GM19455 (cell line): ENCODE results near the gene OPCML.

Experiments
- ATAC-seq: cut with Tn5 transposase; IDR thresholded peaks from one replicate; pipeline ENCODE4 v1.9.1; 2021; ENCODE audit not compliant: unreplicated experiment

Gene OPCML

DNA sequence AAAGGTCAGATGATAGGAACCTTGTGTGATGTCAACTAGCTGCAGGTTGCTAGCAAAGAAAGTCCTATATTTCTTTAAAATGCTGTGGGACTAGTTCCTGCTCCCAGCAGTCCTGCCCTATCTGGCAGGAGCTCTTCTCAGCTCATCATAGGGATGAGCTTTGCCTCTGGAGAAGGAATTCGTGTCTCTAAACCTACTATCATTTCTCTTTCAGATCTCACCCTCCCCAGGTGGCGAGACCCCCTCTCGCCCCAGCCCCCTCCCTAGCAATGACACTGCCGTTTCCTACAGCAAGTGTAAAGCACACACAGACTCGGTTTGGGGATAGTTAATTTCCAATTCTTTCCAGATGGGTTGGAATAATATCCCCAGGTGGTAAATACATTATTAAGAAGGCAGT is 533.3 kb downstream of the OPCML start:
- no peak for ATAC-seq

DNA sequence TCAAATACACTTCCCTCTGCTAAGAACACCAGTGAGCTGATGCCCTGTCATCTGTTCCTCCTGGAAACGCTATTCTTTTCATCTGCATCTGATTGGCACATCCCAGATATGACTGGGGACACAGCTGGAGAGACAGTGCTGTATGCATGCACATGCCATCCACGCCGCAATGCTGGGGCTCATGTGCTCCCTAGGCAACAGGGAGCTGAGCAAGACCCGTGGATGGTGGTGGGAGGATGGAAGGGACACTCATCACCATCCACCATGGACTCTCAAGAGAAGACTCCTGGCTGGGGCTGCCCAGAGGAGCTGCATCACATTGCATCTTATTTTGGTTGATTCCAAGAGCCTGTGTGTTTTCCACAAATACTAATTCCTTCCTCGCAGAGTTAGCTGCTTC is 534.9 kb downstream of the OPCML start:
- no peak for ATAC-seq

DNA sequence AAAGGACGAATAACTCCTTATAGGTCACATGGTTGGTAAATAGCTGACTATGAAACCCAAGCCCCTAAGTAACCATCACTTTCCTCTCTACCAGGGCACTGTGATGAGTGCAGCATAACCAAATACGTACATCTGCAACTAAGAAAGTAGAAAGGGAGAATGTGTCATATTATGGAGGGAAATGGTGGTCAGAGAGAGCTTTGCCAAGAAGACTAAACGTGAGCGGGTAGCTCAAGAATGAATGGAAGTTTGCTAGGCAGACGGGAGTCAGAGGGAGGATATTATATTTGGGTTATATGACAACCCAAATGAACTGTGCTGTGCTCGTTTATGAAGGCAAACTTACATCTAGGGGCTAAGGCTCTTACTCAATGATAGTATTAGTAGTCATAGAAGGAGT is 537.3 kb downstream of the OPCML start:
- ATAC-seq, result no peak

DNA sequence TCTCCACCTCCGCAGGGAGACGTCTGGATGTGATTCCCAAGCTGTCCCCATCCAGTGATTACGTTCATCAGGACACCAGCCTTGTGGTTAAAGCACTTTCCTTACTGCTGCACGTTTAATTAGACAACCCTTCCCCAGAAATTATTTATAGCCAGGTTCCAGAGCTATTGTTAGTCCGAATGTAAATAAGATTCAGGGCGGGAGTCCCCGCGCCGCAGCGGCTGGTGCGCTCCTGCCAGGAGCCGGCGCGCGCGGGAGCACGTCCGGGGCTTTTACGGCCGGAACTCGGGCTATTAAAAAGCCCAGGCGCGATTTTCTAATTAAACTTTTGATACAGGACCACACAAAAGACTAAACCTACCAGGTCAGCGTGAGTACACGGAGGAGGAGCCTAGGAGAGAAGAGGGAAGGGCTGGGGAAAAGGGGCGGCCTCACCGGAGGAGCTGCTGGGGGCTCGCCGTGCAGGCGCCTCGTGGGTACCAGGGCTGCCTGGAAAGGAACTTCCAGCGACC is 538.3 kb downstream of the OPCML start:
- no peak for ATAC-seq

DNA sequence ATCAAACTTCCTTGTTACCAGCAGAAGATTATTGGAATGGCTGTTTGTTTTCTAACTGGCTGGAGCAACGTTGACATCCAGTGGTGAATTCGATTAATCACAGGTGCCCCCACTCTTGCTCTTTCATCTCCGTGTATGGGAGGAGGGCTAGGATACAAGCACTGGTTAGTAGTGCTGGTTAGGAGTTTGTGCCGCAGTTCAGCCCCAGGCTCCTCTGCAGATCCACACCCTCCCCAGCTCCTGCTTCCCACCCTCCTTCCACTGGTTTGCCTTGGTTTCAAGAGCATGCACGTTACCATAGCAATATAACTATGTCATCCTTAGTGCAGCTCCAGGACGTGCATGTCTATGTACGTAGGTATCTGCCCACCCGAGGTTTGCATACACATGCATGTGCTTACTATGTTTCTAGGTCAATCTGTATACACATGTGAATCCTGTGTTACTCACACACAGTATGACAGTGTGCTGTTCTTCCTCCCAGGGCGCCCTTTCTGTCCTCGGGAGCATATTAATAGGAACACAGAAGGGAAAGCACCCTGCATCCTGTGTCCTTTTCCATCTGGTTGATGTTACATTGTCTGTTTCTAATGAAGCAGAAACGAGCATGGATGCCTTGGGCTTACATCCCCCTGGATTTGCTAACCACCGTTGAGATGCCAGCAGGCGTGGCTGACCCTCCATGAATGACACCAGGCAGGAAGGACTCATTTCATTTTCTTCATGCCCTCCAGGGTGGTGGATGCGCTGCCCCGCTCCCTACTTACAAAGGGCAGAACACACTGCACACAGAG is 539.3 kb downstream of the OPCML start:
- no peak for ATAC-seq

DNA sequence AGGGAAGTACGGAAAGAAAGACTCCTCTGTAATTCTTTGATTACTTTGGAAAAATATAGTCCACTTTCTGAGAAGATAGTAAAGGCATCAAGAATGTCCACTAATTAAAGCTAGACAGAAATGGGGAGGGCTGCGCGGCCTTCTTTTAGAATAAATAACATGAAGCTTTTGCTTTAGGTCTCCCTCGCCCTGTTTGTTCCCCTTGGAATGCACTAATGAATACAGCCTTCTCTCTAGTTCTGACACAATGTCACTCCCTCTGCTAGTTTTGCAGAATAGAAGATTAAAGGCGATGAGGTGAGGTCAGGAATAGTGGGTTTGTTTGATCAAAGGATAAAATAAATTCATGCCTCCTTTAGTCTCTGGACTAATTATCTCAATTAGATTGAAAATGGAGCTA is 543.9 kb downstream of the OPCML start:
- ATAC-seq, result no peak

DNA sequence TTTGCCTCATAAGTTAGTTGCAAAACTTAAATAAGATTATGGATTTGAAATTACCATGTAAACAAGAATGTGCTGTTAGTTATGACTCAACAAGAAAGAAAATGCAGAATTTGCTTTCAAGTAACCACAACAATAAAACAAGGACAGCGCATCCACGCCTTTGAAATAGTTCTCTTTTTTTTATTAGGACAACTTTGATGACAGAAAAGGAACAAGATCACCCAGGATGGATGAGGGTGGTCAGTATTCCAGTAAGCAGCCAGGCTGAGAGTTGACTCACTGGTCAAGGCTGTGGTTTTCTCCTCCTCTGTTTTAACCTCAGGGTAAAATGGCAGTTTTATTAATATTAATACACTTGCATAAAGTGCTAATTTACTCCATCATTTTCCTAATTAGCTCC is 544.4 kb downstream of the OPCML start:
- ATAC-seq, result no peak

DNA sequence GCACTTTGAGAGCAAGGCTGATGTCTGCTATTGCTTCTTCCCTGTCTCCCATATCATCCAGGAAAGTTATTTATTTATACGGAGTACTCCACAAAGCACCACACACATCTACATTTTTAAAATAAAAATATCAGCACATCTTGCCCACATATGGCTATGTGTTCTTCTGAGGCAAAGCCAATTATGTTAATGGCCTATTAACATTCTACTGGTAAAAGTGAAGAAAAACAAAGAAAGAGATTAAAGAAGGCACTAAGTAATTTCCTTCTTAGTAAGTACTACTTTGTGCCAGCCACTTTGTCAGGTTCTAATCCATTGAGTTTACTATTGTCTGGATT is 548.7 kb downstream of the OPCML start:
- no peak for ATAC-seq

DNA sequence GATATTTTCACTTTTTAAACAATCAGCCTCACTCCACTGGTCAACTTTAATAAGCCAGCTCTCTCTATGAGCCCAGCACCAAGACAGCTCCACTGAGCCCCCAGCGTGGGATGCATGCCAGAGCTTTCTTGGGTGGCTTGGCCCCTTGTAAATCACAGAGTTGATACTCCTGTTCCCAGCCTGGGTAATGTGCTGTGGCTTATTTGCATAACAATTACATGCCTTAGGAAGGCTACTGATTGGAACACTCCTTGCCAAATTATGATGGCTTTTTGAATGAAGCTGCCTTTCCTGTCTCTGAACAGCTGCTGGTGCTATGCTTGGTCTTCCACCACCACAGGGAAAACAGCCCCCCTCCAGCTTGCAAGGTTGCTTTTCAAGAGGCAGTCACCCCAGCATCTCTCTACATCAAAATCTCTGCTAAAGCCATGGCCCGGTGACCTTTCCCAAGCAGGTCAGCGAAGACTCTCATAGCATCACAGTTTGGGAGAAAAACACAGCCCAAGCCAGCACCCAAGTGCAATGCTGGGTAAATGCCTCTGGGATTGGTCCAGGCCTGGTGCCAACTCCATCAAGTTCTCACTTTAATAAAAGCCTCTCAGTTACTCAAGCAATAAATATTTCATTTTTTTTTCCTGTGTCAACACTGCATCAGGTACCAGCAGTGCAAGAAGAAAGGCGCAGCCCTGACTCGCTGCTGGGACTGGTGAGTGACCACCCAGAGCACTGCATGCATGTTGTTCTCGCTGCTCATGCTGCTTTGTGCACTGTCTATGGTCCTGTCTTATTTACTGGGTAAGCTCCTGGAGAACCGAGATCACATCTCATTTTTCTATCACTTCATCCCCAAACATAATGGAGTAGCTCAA is 549.3 kb downstream of the OPCML start:
- no peak for ATAC-seq

DNA sequence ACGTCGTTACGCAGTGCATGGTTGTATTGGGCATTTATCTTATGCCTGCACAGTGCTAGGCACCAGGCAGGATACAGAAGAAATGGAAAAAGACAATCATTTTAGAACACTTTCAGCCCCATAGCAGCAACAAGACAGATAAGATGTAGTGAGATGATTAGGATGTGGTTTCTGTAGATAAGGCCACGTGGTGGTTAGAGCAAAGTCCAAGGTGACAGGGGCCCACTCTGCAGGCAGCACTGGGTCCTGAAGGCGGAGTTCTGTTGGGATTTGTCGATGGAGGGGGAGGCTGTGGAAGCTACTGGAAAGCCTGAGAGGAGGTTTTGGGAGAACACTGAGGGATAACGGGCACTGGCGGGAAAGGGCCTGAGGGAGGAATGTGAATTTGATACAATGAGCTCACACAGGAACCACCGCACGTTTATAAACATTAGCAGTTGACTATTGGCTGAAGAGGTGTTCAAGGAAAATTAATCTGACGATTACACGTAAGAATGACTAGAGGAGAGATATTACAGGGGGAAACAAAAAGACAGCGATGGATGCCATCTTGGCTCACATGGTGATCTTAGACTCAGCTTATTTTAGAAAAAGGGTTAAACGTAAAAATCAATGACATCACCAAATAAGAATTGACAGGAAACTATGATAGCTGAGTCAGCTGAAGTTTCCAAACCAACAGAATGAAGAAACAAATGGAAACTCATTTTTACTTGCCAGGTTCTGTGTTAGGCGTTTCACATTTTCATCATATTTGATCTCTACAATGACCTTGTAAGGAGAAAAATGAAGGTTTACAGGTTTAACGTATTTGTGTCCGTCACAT is 551.0 kb downstream of the OPCML start:
- no peak for ATAC-seq

DNA sequence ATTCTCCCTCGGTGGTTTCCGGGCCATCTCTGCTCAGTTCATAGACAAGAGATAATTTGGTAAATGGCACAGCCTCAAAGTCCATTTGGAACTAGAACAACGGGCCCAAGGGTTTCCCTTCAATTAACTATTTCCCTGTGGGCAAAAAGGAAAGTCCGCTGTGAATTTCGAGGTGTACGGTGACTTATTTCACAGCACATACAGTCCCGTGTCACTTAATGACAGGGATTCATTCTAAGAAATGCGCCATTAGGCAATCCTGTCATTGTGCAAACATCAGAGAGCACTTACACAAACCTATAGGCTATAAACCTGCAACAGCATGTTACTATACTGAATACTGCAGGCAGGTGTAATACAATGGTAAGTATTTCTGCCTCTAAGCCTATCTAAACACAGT is 551.6 kb downstream of the OPCML start:
- no peak for ATAC-seq

DNA sequence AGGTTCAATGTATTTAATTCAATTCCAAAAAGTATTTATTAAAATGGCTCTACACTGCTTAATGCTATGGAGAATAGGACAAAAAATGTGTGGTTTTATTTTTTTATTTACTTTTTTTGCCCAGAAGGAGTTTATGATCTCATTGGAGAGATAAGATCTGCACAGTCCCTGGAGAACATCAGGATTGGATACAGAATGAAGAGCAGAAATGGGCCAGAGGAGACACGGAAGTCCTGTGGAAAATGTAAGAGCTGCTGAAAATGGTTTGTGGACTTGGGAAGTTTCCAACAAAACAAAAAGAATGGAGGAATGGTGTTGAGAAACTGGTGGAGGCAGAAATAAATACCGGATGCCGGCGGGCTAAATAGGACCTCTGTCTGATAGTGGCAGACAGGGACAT is 554.6 kb downstream of the OPCML start:
- ATAC-seq, result no peak

DNA sequence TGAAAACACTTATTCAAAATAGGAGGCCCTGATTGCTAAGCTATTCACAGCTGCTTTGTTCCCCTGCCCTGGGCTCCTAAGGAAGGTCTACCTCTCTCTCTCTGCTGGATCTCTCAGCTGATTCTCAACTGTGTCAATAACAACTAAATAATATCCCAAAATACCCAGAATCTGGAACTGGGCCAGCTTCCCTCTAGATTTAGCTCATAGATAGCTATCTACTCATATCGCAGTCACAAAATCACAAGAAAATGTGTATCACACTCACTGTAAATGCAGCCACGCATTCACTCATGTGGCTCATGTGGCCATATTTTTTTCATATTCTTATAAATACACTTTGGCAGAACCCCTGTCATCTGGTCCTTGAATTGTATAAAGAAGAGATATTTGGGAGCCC is 555.1 kb downstream of the OPCML start:
- no peak for ATAC-seq

DNA sequence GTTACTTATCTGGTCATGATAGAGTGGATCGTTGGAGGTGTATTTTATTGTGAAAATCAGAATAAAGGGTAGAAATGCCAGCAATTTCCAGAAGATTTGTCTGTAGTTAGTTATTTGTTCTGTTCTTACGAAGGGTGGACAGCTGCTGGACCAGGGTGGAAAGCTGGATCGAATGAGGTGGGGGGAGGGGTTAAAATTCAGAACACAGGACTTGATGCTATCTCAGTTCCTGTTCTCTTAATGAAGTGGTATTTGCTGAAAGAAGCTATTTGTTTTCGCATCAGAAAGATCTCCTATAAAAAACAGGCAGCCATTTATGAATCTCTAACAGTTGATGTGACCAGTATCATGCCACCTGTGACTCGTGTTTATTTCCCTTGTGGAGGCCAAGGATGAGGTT is 556.2 kb downstream of the OPCML start:
- ATAC-seq, result no peak

DNA sequence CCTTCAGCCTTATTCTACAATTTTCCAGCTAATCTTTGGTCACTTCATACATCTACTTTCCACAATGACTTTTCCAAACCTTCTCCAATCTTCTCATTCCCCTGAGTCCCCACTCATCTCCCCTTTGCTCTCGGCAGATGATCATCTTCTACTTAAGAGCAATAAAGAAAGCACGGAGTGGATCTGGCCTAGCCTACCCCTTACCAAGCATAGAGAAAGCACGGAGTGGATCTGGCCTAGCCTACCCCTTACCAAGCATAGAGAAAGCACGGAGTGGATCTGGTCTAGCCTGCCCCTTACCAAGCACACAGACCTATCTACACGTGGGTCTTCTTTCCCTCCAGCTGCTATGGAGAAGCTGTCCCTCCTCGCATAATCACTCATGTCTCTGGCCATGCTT is 558.6 kb downstream of the OPCML start:
- ATAC-seq, result no peak

DNA sequence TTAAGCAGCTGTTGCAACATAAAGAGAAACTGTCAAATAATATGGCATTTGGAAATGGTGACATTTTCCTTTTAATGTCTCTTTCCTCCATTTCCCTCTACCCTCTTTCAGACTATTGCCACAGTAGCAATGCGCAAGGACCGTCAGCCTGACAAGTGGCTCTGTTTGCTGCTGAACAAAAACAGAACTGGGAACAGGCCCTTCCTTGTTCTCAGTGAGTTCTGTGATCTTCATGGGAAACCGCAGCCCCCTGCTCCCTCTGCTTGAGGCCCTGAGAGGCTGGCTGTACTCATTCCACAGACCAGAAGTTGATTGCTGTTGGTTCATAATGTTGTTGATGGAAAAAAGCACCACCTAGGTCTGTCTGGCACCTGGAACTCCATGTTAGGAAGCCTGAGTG is 559.7 kb downstream of the OPCML start:
- ATAC-seq, result no peak

DNA sequence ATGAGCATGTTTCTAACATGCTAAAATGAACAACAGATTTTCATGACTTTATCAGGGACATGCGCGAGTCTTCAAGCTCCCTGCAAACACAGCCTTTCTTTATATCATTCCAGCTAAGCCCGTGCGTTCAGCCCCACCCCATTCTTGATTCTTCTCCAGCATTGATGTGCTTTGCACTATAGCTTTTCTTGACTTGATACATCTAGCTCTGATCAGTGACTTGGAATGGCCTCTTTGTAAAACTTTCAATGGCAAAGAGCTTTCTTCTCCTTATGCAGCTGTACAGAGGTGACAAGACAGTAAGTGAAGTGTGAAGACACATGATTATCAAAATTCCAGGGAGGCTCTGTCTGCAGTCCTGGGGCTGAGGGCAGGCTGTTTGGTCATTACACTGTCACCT is 561.0 kb downstream of the OPCML start:
- ATAC-seq, result no peak

DNA sequence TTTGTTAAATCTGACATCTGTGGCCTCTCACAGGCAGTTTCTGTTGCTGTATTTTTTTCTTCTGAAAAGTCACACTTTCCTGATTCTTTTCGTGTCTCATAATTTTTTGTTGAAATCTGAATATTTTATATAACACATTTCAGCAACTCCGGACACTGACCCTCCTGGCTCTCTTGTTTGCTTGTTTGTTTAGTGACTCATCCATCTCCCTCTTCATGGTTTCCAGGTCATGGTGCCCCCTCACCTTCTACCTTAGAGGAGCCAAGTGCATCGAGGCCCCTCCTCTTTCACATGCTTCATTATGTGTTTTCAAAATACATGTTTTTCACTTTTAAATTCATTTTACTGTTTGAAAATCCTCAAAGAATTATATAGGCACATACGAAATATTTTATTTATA is 562.4 kb downstream of the OPCML start:
- ATAC-seq, result no peak

DNA sequence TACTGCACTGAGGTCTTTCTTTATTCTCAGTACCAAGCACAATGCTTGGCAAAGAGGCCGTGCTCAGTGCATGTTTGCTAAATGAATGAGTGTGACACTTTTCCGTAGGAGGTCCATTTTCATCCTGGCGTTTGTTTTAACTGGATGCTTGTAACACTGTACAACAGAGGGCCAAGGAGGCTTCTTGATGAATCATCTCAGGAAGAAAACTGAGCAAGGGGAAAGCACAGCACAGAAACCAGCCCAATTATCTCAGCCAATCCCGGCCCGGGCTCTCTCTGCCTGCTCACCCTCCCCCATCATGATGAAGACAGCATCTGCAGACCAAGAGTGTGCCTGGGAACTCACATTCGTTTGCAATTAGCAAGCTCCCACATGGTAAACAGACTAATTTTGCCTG is 570.3 kb downstream of the OPCML start:
- ATAC-seq, result no peak

DNA sequence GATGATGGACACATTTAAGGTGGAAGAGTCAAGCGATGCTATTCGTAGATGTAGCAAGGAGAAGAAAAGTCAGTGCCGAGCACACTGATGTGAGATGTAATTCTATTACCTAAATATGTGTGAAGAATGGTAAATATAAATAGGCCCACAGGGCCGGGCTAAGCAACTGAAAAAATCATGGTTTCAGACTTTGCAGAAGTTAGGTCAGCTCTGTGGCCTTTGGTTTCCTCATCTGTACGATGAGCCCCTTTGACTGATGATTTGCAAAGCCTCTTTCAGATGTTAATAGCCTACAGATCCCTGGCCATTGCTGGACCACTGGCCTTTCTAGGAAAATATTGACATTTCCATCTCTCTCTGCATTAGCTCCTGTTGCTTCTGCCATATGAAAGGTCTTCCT is 570.8 kb downstream of the OPCML start:
- ATAC-seq, result no peak

DNA sequence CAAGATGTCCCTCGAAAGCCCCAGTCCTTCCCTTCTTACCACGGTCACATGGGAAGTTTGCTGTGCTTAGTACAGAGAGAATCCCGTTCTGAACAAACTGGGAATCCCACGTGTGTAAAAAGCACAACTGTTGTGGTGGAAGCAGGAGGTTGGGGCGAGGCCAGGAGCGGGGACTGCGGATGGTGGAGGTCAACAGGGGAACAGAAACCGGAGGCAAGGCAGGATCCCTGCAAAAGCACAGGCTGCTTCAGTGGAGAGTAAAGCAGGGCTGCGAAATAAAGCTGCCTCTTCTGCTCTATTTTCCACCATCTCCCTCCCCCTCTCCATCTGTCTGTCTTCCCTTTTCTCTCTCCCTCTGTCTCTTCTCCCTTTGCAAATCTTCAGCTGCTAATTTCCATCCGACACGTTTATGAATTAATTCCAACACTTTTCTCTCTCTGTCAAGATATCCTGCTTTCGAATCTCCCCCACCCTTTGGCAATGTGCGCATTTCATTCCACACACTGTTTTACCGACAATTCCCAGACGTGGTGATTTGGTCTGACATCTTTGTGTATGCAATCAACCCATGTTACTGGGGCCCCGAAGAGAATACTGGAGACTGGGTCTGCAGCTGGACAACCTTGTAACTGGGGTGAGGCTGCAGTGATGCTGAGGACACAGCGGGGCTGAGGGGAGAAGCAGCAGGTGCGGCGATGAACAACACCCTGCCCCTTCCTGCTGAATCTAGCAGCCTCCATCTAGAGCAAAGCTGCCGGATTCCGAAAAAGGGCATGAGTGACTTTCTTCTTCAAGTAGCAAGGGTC is 571.8 kb downstream of the OPCML start:
- ATAC-seq, result no peak
